ENCODE data around the gene TIPRL.

DNA sequence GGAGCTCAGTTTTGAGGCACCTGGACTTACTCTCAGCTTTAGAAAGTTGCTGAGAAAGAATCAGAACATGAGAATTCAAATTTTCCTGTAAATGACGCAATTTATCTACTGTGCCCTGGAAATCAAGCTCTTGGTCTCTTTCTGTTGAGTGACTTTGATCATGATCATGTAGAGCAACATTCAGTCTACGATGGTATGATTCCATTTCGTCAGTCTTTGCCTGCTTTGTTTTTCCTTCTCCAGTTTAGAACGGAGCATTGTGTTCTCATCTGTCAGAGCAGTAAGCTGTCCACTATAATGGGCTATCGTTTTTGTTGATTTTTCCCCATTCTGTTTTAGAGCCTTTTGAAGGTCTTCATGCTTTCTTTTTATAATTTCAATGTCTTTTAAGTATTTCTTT is 67.7 kb downstream of the TIPRL start:
- TF ChIP-seq YY1 (IDR thresholded peaks at IDR 0.05; ENCODE audit: insufficient read depth, insufficient read length) (no peak), ZNF274 (IDR thresholded peaks at IDR 0.05; ENCODE audit: low read depth, low read length) (no peak)

All from NT2/D1 (cell line).